Non-pigmented ciliary epithelial cell (primary cell): ENCODE measurements around the gene ATAD3A.
"Not testable (repeated sequence)": the region's sequence is repeated elsewhere in the genome, so short reads cannot be mapped to it uniquely, and the experiment has no call there.

Experiments
- DNase-seq: peaks from one replicate; pipeline ENCODE4 v3.0.0-alpha.2; 2010; ENCODE audit warnings: low read depth

Gene ATAD3A

DNA sequence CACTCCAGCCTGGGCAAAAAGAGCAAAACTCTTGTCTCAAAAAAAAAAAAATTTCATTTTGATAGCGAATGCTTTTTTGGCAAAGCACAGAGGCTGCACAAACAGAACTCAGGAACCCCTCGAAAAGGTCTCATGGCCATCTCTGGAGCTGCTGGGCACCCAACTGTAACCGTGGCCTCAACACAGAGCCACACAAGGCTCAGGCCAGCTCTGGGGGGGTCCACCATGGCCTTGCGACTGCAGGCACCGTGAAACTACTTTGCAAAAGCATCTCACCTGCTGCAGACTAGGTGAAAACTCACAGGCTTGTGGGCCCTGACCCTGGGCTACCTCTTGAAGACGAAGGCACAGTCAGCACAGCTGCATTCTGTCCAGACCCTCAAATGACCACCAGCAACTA is 44.5 kb downstream of the ATAD3A start:
- DNase-seq, result no peak

DNA sequence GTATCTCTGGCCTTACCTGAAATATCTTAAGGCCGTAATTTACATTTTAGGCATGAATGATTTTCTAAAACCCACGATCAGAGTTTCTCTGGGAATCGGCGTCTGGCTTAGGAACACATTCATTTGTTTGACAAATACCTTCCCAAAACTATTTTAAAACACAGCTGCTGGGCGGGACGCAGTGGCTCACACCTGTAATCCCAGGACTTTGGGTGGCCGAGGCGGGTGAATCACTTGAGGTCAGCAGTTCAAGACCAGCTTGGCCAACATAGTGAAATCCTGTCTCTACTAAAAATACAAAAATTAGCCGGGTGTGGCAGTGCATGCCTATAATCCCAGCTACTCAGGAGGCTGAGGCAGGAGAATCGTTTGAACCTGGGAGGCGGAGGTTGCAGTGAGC is 45.0 kb downstream of the ATAD3A start:
- DNase-seq, result not testable (repeated sequence)

DNA sequence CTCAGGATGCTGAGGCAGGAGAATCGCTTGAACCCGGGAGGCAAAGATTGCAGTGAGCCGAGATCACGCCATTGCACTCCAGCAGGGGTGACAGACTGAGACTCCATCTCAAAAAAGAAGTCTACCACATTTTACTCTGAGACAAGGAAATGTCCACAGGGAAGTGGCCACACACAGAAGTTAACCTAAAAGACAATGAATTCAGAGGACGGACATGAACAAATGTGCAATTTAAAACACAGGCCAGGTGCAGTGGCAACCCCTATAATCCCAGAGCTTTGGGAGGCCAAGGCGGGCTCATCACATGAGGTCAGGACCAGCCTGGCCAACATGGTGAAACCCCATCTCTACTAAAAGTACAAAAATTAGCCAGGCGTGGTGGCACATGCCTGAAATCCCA is 45.7 kb downstream of the ATAD3A start:
- not testable (repeated sequence) for DNase-seq

DNA sequence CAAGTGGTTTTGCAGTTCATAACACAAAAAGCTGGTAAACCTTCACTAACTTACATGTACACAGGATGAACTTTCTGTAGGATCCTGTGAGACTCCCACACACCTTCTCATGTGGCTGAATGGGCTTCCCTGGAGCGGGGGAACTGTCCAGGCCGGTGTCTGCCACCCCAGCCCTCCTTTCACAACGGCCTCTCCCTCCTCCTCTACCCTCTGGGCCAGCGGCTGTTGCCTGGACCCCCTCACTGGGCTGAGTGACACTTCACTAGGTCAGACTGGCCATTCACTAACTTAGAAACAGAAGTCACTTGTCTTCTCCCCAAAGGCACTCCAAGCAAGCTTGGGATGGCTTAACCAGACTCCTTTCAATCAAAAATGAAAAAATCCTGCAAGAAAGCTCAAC is 46.6 kb downstream of the ATAD3A start:
- no peak for DNase-seq

DNA sequence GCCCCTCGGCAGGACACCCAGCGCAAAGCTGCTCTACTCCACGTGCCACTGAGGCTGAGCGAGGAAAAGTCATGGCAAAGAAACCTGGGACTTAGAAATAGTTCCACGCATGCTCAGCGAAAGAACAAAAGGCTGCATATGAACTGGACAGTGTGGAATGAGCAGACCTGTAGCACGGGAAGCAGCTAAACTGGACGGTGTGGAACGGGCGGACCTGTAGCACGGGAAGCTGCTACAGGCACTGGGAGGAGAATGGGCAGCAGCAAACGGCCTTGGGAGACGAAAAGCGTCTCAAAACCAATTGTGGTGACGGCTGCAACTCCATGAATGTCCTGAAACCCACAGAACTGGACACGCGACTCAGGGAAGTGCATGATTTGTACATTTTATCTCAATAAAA is 47.1 kb downstream of the ATAD3A start:
- DNase-seq, result no peak

DNA sequence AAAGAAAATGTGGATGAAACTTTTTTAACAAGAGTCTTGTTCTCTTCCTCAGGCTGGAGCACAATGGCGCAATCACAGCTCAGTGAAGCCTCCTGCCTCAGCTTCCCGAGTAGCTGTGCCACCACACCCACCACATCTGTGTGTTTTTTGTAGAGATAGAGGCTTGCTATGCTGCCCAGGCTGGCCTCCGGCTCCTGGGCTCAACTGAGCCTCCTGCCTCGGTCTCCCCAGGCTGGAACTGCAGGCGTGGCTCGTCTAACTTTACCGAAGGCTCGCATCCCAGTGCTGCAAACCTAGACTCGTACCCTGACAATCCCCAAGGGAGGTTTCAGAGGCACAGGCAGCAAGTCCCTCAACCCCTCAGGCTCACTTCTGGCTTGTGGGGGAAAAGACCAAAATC is 48.2 kb downstream of the ATAD3A start:
- no peak for DNase-seq

DNA sequence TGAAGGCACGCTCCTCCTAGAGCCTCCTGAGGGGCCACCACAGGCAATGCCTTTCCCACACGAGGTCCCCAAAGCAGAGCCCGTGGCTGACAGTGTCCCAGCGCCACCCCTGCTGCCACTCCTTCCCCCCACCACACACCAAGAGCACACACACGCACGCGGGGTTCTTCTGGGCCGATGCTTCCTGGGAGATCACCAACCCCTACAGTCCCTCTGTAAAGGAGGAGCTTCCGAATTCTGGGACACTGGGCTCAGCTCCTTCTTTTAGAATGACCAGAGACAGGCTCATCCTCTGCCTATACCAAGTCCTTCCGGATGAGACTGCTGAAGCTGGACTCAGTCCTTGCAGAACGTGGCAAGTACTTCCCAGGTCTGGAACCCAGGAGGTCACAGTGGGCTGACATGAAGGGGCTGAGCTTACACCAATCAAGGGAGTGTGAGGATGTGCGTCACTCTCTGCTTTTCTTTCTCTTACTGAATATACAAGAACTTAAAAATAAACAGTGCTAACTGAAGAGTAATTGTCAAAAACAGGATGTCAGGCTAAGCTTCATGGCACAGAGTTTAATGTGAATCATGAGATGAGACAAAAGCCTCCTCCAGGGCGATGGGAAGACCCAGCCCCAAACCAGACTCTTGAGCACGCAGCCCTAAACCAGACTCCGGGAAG is 50.0 kb downstream of the ATAD3A start:
- DNase-seq, result no peak

DNA sequence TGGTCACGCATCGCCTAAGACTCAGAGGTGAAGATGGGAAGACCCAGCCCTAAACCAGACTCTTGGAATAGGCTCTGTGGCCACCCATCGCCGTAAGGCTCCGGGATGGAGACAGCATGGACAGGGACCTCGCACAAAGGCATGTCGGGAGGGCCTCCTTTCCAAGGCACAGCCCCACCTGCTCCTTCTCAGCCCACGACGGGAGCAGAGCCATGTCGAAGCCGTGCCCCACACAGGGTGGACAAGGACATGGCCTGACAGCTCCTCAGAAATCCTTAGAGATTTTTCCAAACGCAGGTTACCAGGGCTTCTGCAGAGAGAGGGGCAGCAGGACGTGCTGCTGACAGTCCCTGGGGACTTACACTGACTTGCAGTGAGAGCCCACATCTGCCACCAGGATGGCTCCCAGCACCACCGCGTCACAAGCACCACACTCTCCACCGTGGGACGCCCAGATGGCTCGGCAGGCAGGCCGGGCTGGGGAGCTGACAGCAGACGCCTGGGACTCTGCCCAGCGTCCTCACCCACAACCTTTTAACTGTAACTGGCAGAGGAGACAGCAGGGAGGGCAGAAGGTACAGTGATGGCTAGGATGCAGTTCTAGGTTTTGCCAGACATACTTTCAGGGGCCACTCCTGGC is 50.7 kb downstream of the ATAD3A start:
- DNase-seq, result no peak

DNA sequence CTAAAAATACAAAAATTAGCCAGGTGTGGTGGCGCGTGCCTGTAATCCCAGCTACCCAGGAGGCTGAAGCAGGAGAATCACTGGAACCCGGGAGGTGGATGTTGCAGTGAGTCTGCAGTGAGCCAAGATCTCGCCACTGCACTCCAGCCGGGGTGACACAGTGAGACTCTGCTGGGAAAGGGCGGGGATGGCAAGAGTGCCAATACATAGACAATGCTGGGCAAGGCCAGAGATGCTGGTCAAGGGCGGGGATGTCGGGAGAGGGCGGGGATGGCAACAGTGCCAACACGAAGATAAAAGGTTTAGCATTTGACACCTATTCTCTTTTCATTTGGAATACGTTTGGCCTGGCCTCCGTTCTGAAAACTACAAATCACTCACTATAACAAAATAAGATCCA is 51.7 kb downstream of the ATAD3A start:
- no peak for DNase-seq

DNA sequence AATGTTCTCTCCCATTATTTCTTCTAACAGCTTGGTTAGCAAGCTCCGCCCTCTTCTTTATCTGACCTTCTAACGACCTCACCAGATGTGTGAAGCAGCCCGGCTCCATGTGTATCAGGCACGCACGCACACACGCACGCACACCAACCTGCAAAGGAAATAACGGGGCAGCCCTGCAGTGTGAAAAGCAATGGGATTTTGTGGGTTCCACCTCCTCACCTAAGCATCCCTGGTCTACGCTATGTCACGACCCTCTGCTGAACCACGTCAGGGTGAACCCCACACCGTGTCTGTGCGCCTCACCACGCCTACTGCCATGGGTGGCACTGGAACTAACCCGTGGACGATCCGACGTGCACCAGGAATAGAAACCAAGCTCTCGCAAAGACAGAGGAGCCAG is 52.3 kb downstream of the ATAD3A start:
- no peak for DNase-seq

DNA sequence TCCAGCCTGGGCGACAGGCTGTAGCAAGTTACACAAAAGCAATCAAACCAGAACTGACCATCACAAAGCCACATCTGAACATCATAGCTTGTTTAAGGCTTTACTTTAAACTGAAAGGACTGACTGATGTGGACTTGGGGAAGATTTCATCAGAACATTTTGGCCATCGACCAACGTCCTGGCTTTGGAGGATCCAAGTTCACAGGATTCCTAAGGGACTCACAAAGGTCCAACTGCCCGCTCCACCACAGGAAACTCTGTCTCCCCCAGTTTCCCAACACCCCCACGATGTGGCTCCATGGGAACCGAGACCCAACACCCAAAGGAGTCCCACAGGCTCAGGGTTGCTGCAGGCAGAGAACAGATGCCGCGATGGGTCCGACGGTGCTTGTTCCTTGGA is 53.4 kb downstream of the ATAD3A start:
- DNase-seq, result no peak

DNA sequence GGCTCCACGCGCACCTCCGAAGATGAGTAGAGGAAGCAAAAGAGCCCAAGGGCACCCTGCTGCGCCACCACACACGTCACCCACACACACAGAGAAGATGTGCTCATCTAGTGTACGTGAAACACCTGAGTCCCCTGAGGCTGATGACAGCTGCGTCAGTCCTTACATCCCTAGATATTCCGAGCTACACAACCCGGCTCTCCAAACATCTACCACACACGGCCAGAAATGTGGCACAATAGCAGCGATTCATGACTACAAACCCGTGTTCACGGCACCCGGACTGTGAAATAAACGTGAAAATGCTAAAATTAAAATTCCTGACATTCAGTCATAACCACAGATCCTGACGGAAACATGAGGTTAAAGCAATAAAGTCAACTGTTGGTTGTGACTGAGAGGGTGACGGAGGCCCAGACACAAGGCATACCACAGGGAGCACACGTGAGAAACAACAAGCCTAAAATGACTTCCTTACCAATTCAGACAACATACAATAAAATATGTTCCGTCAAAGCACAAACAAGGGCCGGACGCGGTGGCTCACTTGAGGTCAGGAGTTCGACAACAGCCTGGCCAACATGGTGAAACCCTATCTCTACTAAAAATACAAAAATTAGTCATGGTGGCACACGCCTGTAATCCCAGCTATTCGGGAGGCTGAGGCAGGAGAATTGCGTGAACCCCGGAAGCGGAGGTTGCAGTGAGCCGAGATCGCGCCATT is 55.4 kb downstream of the ATAD3A start:
- no peak for DNase-seq

DNA sequence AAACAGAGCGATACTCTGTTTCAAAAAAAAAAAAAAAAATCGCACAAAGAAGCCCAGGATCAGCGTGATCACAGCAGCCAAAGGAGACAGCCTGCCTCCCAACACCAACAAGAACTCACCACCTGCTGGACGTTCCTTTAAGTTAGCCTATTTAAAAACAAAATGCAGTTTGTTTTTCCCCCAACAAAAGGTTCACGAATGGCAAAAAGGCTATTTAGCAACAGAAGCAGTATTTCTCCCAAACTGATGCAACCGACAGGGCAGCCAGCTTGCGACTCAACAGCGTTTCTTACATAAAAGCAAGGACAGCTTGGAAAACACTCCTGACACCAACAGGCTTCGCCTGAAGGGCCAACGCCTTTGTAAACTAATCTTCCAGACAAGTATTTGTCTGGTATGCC is 55.9 kb downstream of the ATAD3A start:
- no peak for DNase-seq

DNA sequence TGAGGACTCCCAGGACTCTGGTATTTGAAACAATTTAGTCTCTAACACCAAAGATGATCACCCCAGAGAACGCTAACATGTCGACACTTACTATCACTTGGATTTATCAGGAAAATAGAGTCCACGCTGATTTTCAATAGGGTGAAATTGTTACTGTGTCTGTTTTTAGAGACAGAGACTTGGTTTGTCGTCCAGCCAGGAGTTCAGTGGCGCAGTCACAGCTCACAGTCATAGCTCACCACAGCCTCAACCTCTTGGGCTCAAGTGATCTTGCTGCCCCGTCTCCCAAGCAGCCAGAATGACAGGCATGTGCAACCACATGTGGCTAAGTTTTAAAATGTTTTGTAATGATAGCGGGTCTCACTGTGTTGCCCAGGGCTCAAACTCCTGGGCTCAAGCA is 57.4 kb downstream of the ATAD3A start:
- no peak for DNase-seq

DNA sequence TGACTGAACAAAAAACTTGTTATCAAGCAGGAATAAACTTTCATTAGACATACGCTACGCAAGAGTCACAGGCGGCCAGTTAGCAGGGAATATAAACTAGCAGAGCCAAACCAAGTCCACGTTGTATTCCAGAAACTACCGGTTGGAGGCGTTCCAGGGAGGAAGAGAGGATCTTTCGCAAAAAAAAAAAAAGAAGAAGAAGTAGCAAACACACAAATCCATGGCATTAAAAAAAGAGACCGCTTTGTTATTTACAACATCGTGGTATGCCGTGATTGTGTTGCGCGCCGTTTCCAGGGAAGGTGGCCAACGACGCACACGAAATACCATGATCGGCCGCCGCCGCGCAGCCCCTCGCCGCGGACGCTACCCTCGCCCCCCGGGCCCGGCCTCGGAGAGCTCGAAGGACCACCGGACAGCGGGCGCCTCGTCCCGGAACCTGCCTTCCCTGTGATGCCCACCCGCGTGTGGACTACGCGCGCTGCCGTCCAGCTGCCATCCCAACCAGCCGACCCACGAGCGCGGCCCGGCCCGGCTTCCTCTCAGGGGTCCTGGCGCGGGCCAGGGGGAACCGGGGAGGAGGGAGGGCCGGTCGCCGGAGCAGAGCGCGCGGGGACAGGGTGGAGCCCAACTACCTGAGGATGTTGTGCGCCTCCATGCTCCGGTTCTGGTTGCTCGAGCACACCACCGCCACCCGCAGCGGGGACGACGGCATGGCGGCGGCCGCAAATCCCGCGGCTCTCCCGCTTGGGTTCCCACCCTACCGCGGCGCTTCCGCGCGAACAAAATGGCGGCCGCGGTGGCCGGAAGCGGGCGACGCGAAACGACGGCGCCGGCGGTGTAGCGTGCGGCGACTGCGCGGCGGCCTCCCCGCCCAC is 62.1 kb downstream of the ATAD3A start:
- no peak for DNase-seq

DNA sequence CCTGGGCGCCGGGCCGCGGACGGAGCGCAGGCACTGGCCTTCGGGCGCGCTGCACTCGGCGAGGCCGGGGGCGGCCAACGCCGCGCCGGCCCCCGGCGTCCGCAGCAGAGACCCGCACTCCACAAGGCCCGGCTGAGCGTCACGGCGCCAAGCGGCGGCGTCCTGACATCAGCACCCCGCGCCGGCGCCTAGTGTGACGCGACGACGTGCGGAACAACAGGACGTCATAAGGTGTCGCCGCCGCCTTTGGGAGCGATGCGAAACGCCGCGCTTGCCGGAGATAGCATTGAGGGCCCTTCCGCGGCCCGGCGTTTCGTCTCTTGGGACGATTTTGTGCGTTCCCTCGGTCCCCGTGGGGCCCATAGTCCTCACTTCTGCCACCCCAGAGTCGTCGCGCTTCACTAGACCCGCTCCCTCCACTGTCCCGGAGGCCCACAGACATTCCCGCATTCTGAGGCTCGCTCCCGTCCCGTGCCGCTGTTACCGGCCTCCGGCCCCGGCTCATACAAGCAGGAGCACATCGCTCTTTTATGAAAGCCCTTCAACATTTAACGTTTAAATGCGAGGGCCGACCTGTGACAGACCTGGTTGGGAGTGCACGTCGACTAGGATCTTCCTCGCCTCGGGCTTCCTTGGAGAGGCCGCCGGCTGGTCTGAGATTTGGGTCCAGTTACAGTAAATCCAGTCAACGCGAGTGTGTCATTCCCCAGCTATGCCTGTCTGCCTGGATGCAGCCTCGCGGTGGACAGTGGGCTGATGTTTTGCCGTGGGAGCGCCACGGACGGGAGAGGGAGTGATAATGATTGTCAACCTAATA is 63.0 kb downstream of the ATAD3A start, which contains the start of gene SSU72:
SSU72 (minus strand) TSS at position 143 of the 817 bp plus-strand sequence. CDS start 306 bp downstream, outside the sequence.
- DNase-seq, result peak; percentile 55

DNA sequence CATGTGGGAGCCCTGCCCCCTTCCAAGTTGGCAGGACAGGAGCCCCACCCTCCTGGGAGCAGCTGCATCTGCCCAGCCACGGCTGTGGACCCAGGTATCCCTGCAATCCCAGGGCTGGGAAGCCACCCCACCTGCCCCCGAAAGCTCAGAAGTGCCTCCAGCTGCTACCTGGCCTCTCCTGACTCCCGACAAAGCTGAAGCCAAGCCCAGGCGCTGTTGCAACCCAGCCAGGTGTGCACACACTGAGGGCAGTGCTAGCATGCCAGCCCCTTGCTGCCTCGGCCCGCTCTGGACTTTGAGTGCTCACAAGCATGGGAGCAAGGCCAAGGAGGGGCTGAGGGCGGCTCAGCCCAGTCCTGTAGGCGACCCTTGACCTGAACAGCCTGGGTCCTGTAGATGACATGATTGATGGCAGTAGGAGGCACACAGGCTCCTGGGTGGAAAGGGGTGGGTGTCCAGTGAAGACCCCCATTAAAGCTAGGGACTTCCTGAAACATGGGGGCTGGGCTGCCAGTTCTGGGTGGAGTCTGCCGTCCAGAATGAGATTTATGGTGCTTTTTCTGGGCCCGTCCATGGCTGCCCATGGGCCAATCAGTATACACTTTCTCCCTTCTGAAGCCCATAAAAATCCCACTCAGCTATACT is 65.5 kb downstream of the ATAD3A start:
- DNase-seq, result no peak

DNA sequence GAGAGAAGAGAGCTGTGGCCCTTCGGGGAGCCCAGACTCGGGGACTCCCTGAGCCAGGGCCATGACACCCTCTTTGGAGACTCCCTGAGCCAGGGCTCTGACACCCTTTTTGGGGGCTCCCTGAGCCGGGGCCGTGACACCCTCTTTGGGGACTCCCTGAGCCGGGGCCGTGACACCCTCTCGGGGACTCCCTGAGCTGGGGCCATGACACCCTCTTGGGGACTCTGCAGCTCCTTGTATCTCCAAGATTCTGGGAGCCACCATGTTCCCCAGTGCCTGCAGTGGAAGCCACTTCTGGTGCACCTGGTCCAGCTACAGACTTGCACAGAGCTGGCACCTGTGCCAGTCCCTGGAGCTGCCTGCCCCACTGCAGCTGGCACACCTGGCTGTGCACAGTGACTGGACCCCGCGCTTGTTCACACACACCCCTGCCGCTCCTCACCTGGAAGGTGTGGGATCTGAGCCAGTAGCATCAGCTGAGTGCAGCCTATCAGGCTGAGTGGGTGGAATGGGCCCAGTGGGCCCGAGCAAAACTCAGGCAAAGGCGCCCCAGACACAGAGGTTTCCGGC is 66.5 kb downstream of the ATAD3A start:
- no peak for DNase-seq

DNA sequence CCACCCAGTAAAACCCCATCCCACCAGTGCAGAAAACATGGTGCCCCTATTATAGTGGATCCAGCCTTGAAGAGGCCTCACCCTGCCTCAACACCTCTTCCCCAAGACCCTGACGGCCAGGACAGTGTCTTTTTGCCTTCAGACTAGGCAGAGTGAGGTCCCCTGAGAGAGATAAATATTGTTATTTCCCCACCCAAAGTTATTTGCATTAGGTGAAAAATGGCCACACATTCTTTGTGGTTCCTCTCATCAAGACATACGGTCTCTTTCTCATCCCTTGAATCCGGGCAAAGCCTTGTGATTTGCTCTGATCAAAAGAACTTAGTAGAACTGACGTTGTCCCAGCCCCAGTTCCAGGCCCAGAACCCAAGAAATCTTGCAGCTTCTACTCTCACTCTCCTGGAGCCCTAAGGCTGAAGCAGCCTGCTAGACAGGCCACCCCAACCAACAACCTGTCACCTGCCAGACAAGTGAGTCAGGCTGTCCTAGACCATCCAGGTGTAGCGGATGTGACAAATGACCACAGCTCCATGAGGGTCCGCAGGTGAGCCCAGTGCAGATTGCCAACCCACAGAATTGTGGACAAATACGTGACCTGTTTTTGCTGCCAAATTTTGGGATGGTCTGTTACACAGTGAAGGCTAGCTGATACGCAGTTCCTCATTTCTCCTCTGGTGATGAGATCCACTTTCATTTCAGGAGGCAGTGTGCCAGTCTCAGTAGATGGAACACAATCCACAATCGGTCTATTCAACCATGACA is 70.8 kb downstream of the ATAD3A start:
- DNase-seq, result no peak
